GM13976 (cell line): ENCODE results near the gene JPT1.
"Not testable (repeated sequence)": the region's sequence is repeated elsewhere in the genome, so short reads cannot be mapped to it uniquely, and the experiment has no call there.

Experiments
- DNase-seq: peaks from one replicate; pipeline ENCODE4 v3.0.0; 2012; ENCODE audit warnings: low spot score
- in situ Hi-C: fragments of 300-500 bp; cut with MboI; formaldehyde crosslinking; loops from one replicate; pipeline ENCODE4 v1.12.0; 2022; ENCODE audit warnings: low sequenced_read_pairs, mixed read lengths, inconsistent platforms; ENCODE audit not compliant: unreplicated experiment
- TF ChIP-seq, protein P1 (sequence below): IDR thresholded peaks from 2 replicates; pipeline ENCODE4 v1.5.1; 2012; ENCODE audit warnings: borderline replicate concordance, mild to moderate bottlenecking; ENCODE audit not compliant: insufficient read depth; ENCODE audit errors: extremely low read depth, missing control alignments, control extremely low read depth

The JPT1 gene

DNA sequence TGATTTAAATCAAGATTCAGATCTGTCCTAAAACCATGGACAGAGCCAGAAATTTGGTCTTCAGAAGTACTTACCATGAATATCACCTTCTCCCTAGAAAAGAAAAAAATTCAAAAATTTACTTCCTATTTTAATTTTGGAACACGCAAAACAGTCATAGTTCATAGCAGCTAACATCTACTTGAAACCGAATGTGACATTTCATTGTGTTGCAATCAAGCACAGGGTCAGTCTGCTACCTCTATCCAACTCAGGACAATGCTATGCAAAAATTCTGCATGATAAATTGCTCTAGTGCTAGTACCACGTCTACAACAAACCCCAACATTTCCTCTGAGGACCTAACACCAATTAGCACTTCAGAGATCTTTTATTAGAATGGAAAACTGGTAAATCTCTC lies 7.7 kb downstream of the JPT1 start:
- DNase-seq, result no peak
- TF ChIP-seq, protein P1, sequence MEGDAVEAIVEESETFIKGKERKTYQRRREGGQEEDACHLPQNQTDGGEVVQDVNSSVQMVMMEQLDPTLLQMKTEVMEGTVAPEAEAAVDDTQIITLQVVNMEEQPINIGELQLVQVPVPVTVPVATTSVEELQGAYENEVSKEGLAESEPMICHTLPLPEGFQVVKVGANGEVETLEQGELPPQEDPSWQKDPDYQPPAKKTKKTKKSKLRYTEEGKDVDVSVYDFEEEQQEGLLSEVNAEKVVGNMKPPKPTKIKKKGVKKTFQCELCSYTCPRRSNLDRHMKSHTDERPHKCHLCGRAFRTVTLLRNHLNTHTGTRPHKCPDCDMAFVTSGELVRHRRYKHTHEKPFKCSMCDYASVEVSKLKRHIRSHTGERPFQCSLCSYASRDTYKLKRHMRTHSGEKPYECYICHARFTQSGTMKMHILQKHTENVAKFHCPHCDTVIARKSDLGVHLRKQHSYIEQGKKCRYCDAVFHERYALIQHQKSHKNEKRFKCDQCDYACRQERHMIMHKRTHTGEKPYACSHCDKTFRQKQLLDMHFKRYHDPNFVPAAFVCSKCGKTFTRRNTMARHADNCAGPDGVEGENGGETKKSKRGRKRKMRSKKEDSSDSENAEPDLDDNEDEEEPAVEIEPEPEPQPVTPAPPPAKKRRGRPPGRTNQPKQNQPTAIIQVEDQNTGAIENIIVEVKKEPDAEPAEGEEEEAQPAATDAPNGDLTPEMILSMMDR, result no peak
- in situ Hi-C loops, result no loop called here

GRCh38 chr17:75144816-75145512 lies 9.3 kb downstream of the JPT1 start:
- TF ChIP-seq, protein P1, result no peak
- DNase-seq, result no peak
- in situ Hi-C loops, result no loop called here

- in situ Hi-C loops, result no loop called here
- DNase-seq, result no peak
- TF ChIP-seq, protein P1, result no peak
Observed at GRCh38 chr17:75142236-75142971, 11.9 kb downstream of the JPT1 start.

- in situ Hi-C loops, result no loop called here
- TF ChIP-seq, protein P1, result no peak
- DNase-seq, result no peak
Observed at GRCh38 chr17:75138519-75138918, 15.8 kb downstream of the JPT1 start.

DNA sequence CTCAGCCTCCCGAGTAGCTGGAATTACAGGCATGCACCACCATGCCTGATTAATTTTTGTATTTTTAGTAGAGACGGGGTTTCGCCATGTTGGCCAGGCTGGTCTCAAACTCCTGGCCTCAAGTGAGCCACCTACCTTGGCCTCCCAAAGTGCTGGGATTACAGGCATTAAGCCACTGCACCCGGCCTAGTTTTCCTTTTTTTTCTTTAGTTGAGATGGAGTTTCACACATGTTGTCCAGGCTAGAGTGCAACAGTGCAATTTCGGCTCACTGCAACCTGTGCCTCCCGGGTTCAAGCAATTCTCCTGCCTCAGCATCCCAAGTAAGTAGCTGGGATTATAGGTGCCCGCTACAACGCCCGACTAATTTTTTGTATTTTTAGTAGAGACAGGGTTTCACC lies 16.6 kb downstream of the JPT1 start:
- DNase-seq, in situ Hi-C loops: not testable (repeated sequence)

GRCh38 chr17:75135946-75136345 lies 18.4 kb downstream of the JPT1 start:
- in situ Hi-C loops, result no loop called here
- DNase-seq, result no peak
- TF ChIP-seq, protein P1, result no peak

DNA sequence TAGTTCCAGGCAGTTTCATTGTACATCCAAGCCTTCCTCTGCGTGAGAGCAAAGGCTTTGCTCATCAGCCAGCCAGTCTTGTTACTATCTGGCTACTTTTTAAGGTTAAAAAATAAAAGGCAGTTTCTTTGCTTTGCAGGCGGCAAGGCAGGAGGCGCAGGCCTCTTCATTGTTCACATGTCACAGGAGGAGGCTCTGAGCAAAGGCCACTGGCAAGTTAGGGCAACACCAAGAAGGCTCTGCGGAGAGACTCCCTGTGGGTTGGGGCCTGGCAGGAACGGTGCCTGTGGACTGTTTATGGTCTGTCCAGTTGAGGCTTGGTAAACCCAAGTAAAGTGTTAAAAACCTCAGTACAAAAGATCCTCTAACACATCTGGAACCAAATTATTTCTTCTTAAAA lies 18.9 kb downstream of the JPT1 start:
- in situ Hi-C loops, result no loop called here
- DNase-seq, result no peak
- TF ChIP-seq, protein P1, result no peak

- in situ Hi-C loops, result not testable (repeated sequence)
Observed at GRCh38 chr17:75133607-75134347, 20.5 kb downstream of the JPT1 start.

More at GRCh38 chr17:75133607-75134347, 20.5 kb downstream of the JPT1 start:
- not testable (repeated sequence) for DNase-seq
